ENCODE results near the gene TPM1. TPM values are rescaled to one million over a fixed set of nuclear protein-coding genes. Genes with fewer than 3 reads are reported as not detected.

The TPM1 gene
- total and polyA plus RNA-seq, 9 of the 15 experiments (the other 6 are each of a cell fraction or from before 2014, with no cell fraction given), result 8.1 to 53.9 (median 43.1) TPM

DNA sequence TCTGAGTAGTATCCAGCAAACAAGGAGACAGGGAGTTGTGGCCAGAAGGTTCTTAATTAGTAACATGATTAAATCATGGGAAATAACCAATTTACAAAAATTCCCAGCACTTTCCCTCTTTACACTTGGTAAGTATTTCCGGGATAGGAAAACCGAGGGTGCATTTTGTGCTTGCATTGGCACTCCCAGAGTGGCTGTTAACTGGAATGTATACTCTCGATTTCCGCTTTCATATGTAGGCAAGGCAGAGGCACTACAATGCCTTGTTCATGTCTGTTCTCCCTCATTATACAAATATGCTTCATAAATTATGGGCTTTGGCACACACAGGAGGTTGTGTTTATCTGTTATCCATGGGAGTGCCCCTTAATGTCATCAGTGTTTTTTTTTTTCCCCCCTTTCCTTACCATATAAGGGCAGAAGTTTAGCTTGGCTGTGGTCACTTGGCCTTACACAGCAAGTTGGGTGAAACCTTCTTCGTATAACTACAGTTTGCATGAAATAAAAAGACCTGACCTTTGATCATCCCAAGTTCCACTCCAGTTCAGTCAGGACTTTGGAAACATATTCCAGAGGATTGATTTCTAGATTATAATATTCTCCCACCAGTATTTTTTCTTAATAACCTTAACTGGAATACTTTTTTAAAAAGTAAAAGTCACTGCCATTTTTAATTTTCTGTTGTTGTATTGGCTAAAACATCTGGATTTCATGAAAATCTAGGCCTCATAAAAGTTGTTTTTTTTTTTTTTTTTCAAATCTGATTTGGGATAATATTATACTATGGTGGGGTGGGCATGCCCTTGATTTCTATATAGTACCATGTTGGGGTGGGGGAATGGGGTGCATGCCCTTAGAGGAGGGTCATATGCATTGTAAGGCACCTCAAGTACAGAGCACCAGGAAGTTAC, 8.9 kb downstream of the TPM1 start (continued):
- TF ChIP-seq RBM22 (IDR thresholded peaks at IDR 0.05; ENCODE audit: low read depth, low read length, poor library complexity, severe bottlenecking), result no peak
- TF ChIP-seq, protein P1, sequence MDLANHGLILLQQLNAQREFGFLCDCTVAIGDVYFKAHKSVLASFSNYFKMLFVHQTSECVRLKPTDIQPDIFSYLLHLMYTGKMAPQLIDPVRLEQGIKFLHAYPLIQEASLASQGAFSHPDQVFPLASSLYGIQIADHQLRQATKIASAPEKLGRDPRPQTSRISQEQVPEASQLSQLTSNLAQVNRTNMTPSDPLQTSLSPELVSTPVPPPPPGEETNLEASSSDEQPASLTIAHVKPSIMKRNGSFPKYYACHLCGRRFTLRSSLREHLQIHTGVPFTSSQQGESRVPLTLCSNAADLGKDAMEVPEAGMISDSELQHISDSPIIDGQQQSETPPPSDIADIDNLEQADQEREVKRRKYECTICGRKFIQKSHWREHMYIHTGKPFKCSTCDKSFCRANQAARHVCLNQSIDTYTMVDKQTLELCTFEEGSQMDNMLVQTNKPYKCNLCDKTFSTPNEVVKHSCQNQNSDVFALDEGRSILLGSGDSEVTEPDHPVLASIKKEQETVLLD (IDR thresholded peaks at IDR 0.05), result no peak
- no peak for TF ChIP-seq ZSCAN32 (CRISPR knock-in tag; IDR thresholded peaks at IDR 0.05)
- TF ChIP-seq, protein P2, sequence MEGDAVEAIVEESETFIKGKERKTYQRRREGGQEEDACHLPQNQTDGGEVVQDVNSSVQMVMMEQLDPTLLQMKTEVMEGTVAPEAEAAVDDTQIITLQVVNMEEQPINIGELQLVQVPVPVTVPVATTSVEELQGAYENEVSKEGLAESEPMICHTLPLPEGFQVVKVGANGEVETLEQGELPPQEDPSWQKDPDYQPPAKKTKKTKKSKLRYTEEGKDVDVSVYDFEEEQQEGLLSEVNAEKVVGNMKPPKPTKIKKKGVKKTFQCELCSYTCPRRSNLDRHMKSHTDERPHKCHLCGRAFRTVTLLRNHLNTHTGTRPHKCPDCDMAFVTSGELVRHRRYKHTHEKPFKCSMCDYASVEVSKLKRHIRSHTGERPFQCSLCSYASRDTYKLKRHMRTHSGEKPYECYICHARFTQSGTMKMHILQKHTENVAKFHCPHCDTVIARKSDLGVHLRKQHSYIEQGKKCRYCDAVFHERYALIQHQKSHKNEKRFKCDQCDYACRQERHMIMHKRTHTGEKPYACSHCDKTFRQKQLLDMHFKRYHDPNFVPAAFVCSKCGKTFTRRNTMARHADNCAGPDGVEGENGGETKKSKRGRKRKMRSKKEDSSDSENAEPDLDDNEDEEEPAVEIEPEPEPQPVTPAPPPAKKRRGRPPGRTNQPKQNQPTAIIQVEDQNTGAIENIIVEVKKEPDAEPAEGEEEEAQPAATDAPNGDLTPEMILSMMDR (IDR thresholded peaks at IDR 0.05 in 2 of 3, conservative IDR thresholded peaks at IDR 0.05 in 1 of 3; ENCODE audit: insufficient read depth in 2 of 3, low read depth in 1 of 3, low read length in 3 of 3), result 0 out of 6 replicates have a peak, but pooled peaks of 1 of the 3 experiments have one; percentile 6
- TF ChIP-seq, protein P3, sequence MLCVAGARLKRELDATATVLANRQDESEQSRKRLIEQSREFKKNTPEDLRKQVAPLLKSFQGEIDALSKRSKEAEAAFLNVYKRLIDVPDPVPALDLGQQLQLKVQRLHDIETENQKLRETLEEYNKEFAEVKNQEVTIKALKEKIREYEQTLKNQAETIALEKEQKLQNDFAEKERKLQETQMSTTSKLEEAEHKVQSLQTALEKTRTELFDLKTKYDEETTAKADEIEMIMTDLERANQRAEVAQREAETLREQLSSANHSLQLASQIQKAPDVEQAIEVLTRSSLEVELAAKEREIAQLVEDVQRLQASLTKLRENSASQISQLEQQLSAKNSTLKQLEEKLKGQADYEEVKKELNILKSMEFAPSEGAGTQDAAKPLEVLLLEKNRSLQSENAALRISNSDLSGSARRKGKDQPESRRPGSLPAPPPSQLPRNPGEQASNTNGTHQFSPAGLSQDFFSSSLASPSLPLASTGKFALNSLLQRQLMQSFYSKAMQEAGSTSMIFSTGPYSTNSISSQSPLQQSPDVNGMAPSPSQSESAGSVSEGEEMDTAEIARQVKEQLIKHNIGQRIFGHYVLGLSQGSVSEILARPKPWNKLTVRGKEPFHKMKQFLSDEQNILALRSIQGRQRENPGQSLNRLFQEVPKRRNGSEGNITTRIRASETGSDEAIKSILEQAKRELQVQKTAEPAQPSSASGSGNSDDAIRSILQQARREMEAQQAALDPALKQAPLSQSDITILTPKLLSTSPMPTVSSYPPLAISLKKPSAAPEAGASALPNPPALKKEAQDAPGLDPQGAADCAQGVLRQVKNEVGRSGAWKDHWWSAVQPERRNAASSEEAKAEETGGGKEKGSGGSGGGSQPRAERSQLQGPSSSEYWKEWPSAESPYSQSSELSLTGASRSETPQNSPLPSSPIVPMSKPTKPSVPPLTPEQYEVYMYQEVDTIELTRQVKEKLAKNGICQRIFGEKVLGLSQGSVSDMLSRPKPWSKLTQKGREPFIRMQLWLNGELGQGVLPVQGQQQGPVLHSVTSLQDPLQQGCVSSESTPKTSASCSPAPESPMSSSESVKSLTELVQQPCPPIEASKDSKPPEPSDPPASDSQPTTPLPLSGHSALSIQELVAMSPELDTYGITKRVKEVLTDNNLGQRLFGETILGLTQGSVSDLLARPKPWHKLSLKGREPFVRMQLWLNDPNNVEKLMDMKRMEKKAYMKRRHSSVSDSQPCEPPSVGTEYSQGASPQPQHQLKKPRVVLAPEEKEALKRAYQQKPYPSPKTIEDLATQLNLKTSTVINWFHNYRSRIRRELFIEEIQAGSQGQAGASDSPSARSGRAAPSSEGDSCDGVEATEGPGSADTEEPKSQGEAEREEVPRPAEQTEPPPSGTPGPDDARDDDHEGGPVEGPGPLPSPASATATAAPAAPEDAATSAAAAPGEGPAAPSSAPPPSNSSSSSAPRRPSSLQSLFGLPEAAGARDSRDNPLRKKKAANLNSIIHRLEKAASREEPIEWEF (CRISPR knock-in tag; IDR thresholded peaks at IDR 0.05), result peak; percentile 9; the same call in 1 of the 2 replicates
- TF ChIP-seq, protein P4, sequence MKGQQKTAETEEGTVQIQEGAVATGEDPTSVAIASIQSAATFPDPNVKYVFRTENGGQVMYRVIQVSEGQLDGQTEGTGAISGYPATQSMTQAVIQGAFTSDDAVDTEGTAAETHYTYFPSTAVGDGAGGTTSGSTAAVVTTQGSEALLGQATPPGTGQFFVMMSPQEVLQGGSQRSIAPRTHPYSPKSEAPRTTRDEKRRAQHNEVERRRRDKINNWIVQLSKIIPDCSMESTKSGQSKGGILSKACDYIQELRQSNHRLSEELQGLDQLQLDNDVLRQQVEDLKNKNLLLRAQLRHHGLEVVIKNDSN (CRISPR knock-in tag; IDR thresholded peaks at IDR 0.05), result no peak
- TF ChIP-seq, protein P5, sequence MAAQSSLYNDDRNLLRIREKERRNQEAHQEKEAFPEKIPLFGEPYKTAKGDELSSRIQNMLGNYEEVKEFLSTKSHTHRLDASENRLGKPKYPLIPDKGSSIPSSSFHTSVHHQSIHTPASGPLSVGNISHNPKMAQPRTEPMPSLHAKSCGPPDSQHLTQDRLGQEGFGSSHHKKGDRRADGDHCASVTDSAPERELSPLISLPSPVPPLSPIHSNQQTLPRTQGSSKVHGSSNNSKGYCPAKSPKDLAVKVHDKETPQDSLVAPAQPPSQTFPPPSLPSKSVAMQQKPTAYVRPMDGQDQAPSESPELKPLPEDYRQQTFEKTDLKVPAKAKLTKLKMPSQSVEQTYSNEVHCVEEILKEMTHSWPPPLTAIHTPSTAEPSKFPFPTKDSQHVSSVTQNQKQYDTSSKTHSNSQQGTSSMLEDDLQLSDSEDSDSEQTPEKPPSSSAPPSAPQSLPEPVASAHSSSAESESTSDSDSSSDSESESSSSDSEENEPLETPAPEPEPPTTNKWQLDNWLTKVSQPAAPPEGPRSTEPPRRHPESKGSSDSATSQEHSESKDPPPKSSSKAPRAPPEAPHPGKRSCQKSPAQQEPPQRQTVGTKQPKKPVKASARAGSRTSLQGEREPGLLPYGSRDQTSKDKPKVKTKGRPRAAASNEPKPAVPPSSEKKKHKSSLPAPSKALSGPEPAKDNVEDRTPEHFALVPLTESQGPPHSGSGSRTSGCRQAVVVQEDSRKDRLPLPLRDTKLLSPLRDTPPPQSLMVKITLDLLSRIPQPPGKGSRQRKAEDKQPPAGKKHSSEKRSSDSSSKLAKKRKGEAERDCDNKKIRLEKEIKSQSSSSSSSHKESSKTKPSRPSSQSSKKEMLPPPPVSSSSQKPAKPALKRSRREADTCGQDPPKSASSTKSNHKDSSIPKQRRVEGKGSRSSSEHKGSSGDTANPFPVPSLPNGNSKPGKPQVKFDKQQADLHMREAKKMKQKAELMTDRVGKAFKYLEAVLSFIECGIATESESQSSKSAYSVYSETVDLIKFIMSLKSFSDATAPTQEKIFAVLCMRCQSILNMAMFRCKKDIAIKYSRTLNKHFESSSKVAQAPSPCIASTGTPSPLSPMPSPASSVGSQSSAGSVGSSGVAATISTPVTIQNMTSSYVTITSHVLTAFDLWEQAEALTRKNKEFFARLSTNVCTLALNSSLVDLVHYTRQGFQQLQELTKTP (IDR thresholded peaks at IDR 0.05; ENCODE audit: low read depth in 1 of 2, partially characterized antibody in 2 of 2), result peak in 1 of 2 experiments; percentile 39
- TF ChIP-seq SMARCA5 (IDR thresholded peaks at IDR 0.05), result no peak
- TF ChIP-seq NRF1 (conservative IDR thresholded peaks at IDR 0.05 in 1 of 2, IDR thresholded peaks at IDR 0.05 in 1 of 2), result peak in 1 of 2 experiments; percentile 14; a peak in 1 of 4 replicates
